Liver (tissue), 9 donors: Measurements from ENCODE around the gene LRP1-AS. TPM values are rescaled to one million over a fixed set of nuclear protein-coding genes. Genes with fewer than 3 reads are reported as not detected.

Source experiments
- DNase-seq: peaks from one replicate; pipeline ENCODE4 v3.0.0-alpha.2; 2017; ENCODE audit warnings: low spot score
- H3K27ac ChIP-seq, 2 donors: one replicate each; pipeline ENCODE4 v1.7.0; 2013; ENCODE audit warnings: inconsistent platforms in 2 of 2, low read length in 2 of 2, control low read depth in 1 of 2, low read depth in 1 of 2, mild to moderate bottlenecking in 1 of 2
- H3K27me3 ChIP-seq, 4 donors: one replicate each; pipeline versions ENCODE4 v1.6.1 to v1.7.0; 2013; ENCODE audit warnings: low read length in 3 of 4, inconsistent platforms in 1 of 4, mild to moderate bottlenecking in 1 of 4, moderate library complexity in 1 of 4; ENCODE audit not compliant: control insufficient read depth in 4 of 4, insufficient read depth in 4 of 4
- H3K36me3 ChIP-seq, 4 donors: one replicate each; pipeline versions ENCODE4 v1.6.1 to v1.7.0; 2013; ENCODE audit warnings: low read length in 3 of 4, mild to moderate bottlenecking in 3 of 4, low read depth in 1 of 4, moderate library complexity in 1 of 4; ENCODE audit not compliant: control insufficient read depth in 4 of 4, insufficient read depth in 3 of 4
- H3K4me1 ChIP-seq, 4 donors: one replicate each; pipeline versions ENCODE4 v1.6.1 to v1.7.0; 2013; ENCODE audit warnings: low read length in 3 of 4, mild to moderate bottlenecking in 3 of 4, moderate library complexity in 1 of 4; ENCODE audit not compliant: control insufficient read depth in 4 of 4, insufficient read depth in 4 of 4
- H3K4me3 ChIP-seq, 3 donors: one replicate each; pipeline versions ENCODE4 v1.6.1 to v1.7.0; 2013; ENCODE audit warnings: low read length in 3 of 3, control low read depth in 1 of 3, low read depth in 1 of 3, mild to moderate bottlenecking in 1 of 3
- H3K9ac ChIP-seq, 2 donors: one replicate each; pipeline ENCODE4 v1.7.0; 2013; ENCODE audit warnings: low read length in 2 of 2, mild to moderate bottlenecking in 2 of 2, moderate library complexity in 2 of 2, control low read depth in 1 of 2, low read depth in 1 of 2
- H3K9me3 ChIP-seq, 4 donors: one replicate each; pipeline versions ENCODE4 v1.6.1 to v1.7.0; 2013; ENCODE audit warnings: low read length in 3 of 4; ENCODE audit not compliant: control insufficient read depth in 4 of 4
- ATF3 ChIP-seq: IDR thresholded peaks from 2 replicates; pipeline ENCODE4 v1.6.1; 2016; ENCODE audit warnings: antibody characterized with exemption
- EGR1 ChIP-seq, 2 donors: IDR thresholded peaks; 2 replicates each; pipeline ENCODE4 v1.6.1; 2016 to 2018; ENCODE audit warnings: antibody characterized with exemption in 2 of 2, low read depth in 2 of 2
- FOXA1 ChIP-seq: IDR thresholded peaks from 2 replicates; pipeline ENCODE4 v1.6.1; 2016; ENCODE audit warnings: antibody characterized with exemption
- FOXA2 ChIP-seq: IDR thresholded peaks from 2 replicates; pipeline ENCODE4 v1.6.1; 2016; ENCODE audit warnings: antibody characterized with exemption
- GABPA ChIP-seq, 2 donors: IDR thresholded peaks in 1 of 2; conservative IDR thresholded peaks in 1 of 2; 2 replicates each; pipeline ENCODE4 v1.6.1; 2016; ENCODE audit warnings: antibody characterized with exemption in 2 of 2, mild to moderate bottlenecking in 1 of 2, moderate library complexity in 1 of 2
- HNF4A ChIP-seq, 2 donors: conservative IDR thresholded peaks; 2 replicates each; pipeline ENCODE4 v1.6.1; 2016; ENCODE audit warnings: antibody characterized with exemption in 2 of 2, mild to moderate bottlenecking in 2 of 2
- HNF4G ChIP-seq: IDR thresholded peaks from 2 replicates; pipeline ENCODE4 v1.6.1; 2016; ENCODE audit warnings: antibody characterized with exemption
- JUND ChIP-seq, 2 donors: IDR thresholded peaks; 2 replicates each; pipeline ENCODE4 v1.6.1; 2016; ENCODE audit warnings: antibody characterized with exemption in 2 of 2
- NR2F2 ChIP-seq: IDR thresholded peaks from 2 replicates; pipeline ENCODE4 v1.6.1; 2016; ENCODE audit warnings: antibody characterized with exemption
- RAD21 ChIP-seq, 2 donors: IDR thresholded peaks; 2 replicates each; pipeline ENCODE4 v1.6.1; 2016; ENCODE audit warnings: antibody characterized with exemption in 2 of 2, mild to moderate bottlenecking in 2 of 2
- REST ChIP-seq: IDR thresholded peaks from 2 replicates; pipeline ENCODE4 v1.6.1; 2016; ENCODE audit warnings: antibody characterized with exemption, mild to moderate bottlenecking
- RXRA ChIP-seq, 2 donors: IDR thresholded peaks; 2 replicates each; pipeline ENCODE4 v1.6.1; 2017 to 2018; ENCODE audit warnings: antibody characterized with exemption in 2 of 2, mild to moderate bottlenecking in 1 of 2
- SP1 ChIP-seq: IDR thresholded peaks from 2 replicates; pipeline ENCODE4 v1.6.1; 2018; ENCODE audit warnings: antibody characterized with exemption, mild to moderate bottlenecking
- TAF1 ChIP-seq: conservative IDR thresholded peaks from 2 replicates; pipeline ENCODE4 v1.6.1; 2016; ENCODE audit warnings: antibody characterized with exemption, mild to moderate bottlenecking
- YY1 ChIP-seq: IDR thresholded peaks from 2 replicates; pipeline ENCODE4 v1.6.1; 2016; ENCODE audit warnings: antibody characterized with exemption, mild to moderate bottlenecking
- ZBTB33 ChIP-seq: IDR thresholded peaks from 2 replicates; pipeline ENCODE4 v1.6.1; 2016; ENCODE audit warnings: antibody characterized with exemption
- WGBS: extraction: QIAGEN DNeasy Blood & Tissue Kit; methylation state at CpG from one replicate; pipeline ENCODE4 v1.1.7; 2013; 5-methylcytosine and 5-hydroxymethylcytosine counted together
- polyA plus RNA-seq, 2 donors: library from polyadenylated mRNA; stranded (reverse) in 1 of 2; unstranded in 1 of 2; fragments of 200-250 nt in 1 of 2; fragments of >200 nt in 1 of 2; fragmentation: Nextera tagmentation in 1 of 2; extraction: Ambion mirVana in 1 of 2; gene quantifications; one replicate each; pipeline versions ENCODE4 v1.2.1 to v1.2.3, GENCODE V29; 2013 to 2015
- total RNA-seq, 2 donors: library from RNA; depleted of rRNA; stranded (reverse); fragments of >200 nt; gene quantifications; one replicate each; pipeline ENCODE4 v1.2.3, GENCODE V29; 2014
- TF ChIP-seq, protein P1 (sequence below): fragments of 150-350 bp; IDR thresholded peaks from 2 replicates; pipeline ENCODE4 v1.5.1; 2017; ENCODE audit warnings: improper control_type of control experiment, low read depth, low read length; ENCODE audit not compliant: missing input control
- TF ChIP-seq, protein P2 (sequence below): IDR thresholded peaks from 2 replicates; pipeline ENCODE4 v1.6.1; 2016; ENCODE audit warnings: antibody characterized with exemption
- donor health status: healthy.
- donor health status: healthy.
- donor health status: healthy.
- donor health status: healthy.
- donor health status: healthy.

Gene LRP1-AS
- total and polyA plus RNA-seq, 4 donors = not detected

- no peak for DNase-seq
- Histone ChIP-seq H3K9ac (peak overlapping the region; percentile 13 to 50), H3K4me3 (peak overlapping the region in 2 of 3 donors; percentile 46 to 78), H3K27ac (peak overlapping the region; percentile 87 to 99), H3K36me3 (no peaks in the 10 kb centered on the region), H3K9me3 (no peaks in the 10 kb centered on the region), H3K27me3 (no peaks in the 10 kb centered on the region), H3K4me1 (peaks cover 5 to 28% (median 23%) of the 10 kb centered on the region in 4 donors)
- no peak for TF ChIP-seq SP1
- TF ChIP-seq HNF4G = no peak
- TF ChIP-seq, protein P1, sequence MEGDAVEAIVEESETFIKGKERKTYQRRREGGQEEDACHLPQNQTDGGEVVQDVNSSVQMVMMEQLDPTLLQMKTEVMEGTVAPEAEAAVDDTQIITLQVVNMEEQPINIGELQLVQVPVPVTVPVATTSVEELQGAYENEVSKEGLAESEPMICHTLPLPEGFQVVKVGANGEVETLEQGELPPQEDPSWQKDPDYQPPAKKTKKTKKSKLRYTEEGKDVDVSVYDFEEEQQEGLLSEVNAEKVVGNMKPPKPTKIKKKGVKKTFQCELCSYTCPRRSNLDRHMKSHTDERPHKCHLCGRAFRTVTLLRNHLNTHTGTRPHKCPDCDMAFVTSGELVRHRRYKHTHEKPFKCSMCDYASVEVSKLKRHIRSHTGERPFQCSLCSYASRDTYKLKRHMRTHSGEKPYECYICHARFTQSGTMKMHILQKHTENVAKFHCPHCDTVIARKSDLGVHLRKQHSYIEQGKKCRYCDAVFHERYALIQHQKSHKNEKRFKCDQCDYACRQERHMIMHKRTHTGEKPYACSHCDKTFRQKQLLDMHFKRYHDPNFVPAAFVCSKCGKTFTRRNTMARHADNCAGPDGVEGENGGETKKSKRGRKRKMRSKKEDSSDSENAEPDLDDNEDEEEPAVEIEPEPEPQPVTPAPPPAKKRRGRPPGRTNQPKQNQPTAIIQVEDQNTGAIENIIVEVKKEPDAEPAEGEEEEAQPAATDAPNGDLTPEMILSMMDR = no peak
- no peak for TF ChIP-seq FOXA2
- no peak for TF ChIP-seq ATF3
- no peak for TF ChIP-seq TAF1
- no peak for TF ChIP-seq RXRA (IDR thresholded peaks at IDR 0.05)
- TF ChIP-seq GABPA (IDR thresholded peaks at IDR 0.05 in 1 of 2, conservative IDR thresholded peaks at IDR 0.05 in 1 of 2) = no peak
- TF ChIP-seq, protein P2, sequence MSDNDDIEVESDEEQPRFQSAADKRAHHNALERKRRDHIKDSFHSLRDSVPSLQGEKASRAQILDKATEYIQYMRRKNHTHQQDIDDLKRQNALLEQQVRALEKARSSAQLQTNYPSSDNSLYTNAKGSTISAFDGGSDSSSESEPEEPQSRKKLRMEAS = no peak
- TF ChIP-seq NR2F2 = no peak
- TF ChIP-seq HNF4A (conservative IDR thresholded peaks at IDR 0.05) = no peak
- no peak for TF ChIP-seq JUND (IDR thresholded peaks at IDR 0.05)
- TF ChIP-seq EGR1 (IDR thresholded peaks at IDR 0.05; ENCODE audit: low read depth in 2 of 2) = no peak
- TF ChIP-seq YY1 = no peak
- no peak for TF ChIP-seq ZBTB33
- TF ChIP-seq FOXA1 = no peak
- WGBS = 25% methylated on average over 7 of the region's 7 CpGs
Observed at GRCh38 chr12:57126561-57126960, 20.9 kb downstream of the LRP1-AS start.

DNA sequence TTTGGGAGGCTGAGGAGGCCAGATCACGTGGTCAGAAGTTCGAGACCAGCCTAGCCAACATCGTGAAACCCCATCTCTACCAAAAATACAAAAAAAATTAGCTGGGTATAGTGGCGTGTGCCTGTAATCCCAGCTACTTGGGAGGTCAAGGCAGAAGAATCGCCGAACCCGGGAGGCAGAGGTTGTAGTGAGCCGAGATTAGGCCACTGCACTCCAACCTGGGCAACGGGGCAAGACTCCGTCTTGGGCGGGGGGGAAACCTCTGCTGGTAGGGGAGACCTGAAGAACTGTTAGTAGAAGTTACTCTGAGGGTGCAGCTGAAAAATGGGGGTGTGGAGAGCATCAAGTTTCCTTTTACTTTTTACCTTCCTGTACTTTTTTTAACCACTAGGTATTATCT, 21.4 kb downstream of the LRP1-AS start:
- no peak for TF ChIP-seq JUND (IDR thresholded peaks at IDR 0.05)
- no peak for TF ChIP-seq FOXA1
- TF ChIP-seq, protein P2 = no peak
- TF ChIP-seq TAF1 = no peak
- no peak for TF ChIP-seq ATF3
- TF ChIP-seq EGR1 (IDR thresholded peaks at IDR 0.05; ENCODE audit: low read depth in 2 of 2) = no peak
- no peak for TF ChIP-seq HNF4G
- TF ChIP-seq SP1 = no peak
- no peak for TF ChIP-seq GABPA (IDR thresholded peaks at IDR 0.05 in 1 of 2, conservative IDR thresholded peaks at IDR 0.05 in 1 of 2)
- TF ChIP-seq RAD21 (IDR thresholded peaks at IDR 0.05) = no peak
- no peak for TF ChIP-seq REST
- no peak for TF ChIP-seq NR2F2
- TF ChIP-seq, protein P1 = no peak
- no peak for TF ChIP-seq RXRA (IDR thresholded peaks at IDR 0.05)
- no peak for TF ChIP-seq YY1
- TF ChIP-seq ZBTB33 = no peak
- no peak for TF ChIP-seq FOXA2
- no peak for TF ChIP-seq HNF4A (conservative IDR thresholded peaks at IDR 0.05)
- Histone ChIP-seq H3K9ac (no peak overlapping the region), H3K4me1 (peaks cover 2 to 23% (median 18%) of the 10 kb centered on the region in 4 donors), H3K27ac (no peak overlapping the region), H3K36me3 (no peaks in the 10 kb centered on the region), H3K4me3 (no peak overlapping the region), H3K27me3 (no peaks in the 10 kb centered on the region), H3K9me3 (no peaks in the 10 kb centered on the region)
- 90% methylated on average over 11 of the region's 11 CpGs for WGBS
- DNase-seq = no peak
